Neuronal stem cell (in vitro differentiated cells): ENCODE data around the gene MAP3K7.

Experiments used
- DNase-seq: peaks from one replicate; pipeline ENCODE4 v3.0.0-alpha.2; 2013; ENCODE audit warnings: low spot score
- H2AFZ ChIP-seq: one replicate; pipeline ENCODE4 v1.6.1; 2013; ENCODE audit warnings: mild to moderate bottlenecking, low read length, inconsistent platforms
- H2AK5ac ChIP-seq: 2 replicates; pipeline ENCODE4 v1.6.1; 2013; ENCODE audit warnings: low read depth, mild to moderate bottlenecking, inconsistent platforms, low read length, moderate library complexity, mixed read lengths
- H2BK120ac ChIP-seq: 2 replicates; pipeline ENCODE4 v1.6.1; 2013; ENCODE audit warnings: low read depth, mild to moderate bottlenecking, inconsistent platforms, low read length, moderate library complexity, mixed read lengths
- H2BK12ac ChIP-seq: one replicate; pipeline ENCODE4 v1.6.1; 2013; ENCODE audit warnings: low read length, inconsistent platforms
- H2BK15ac ChIP-seq: 2 replicates; pipeline ENCODE4 v1.6.1; 2013; ENCODE audit warnings: mild to moderate bottlenecking, low read length, inconsistent platforms, mixed read lengths
- H2BK5ac ChIP-seq: one replicate; pipeline ENCODE4 v1.6.1; 2013; ENCODE audit warnings: inconsistent platforms, mild to moderate bottlenecking, low read length, moderate library complexity
- H3K14ac ChIP-seq: one replicate; pipeline ENCODE4 v1.6.1; 2013; ENCODE audit warnings: low read length, inconsistent platforms
- H3K18ac ChIP-seq: 2 replicates; pipeline ENCODE4 v1.6.1; 2013; ENCODE audit warnings: low read length, inconsistent platforms
- H3K23ac ChIP-seq: 2 replicates; pipeline ENCODE4 v1.6.1; 2013; ENCODE audit warnings: low read depth, mild to moderate bottlenecking, mixed read lengths, low read length, inconsistent platforms; ENCODE audit not compliant: poor library complexity
- H3K27ac ChIP-seq: replicated peaks from 3 replicates; pipeline ENCODE4 v1.5.1; 2013; ENCODE audit warnings: low read length, inconsistent platforms
- H3K27me3 ChIP-seq, 3 experiments: 2 replicates each; pipeline ENCODE4 v1.6.1; 2013; ENCODE audit warnings: low read length in 3 of 3, mild to moderate bottlenecking in 2 of 3, inconsistent platforms in 1 of 3, low read depth in 1 of 3, mixed read lengths in 1 of 3, moderate library complexity in 1 of 3; ENCODE audit not compliant: control insufficient read depth in 3 of 3, insufficient read depth in 3 of 3
- H3K36me3 ChIP-seq, 2 donors: replicated peaks in 1 of 2; 2 replicates each; pipeline ENCODE4 v1.6.1; 2013; ENCODE audit warnings: low read length in 2 of 2; ENCODE audit not compliant: control insufficient read depth in 2 of 2, insufficient read depth in 2 of 2
- H3K4ac ChIP-seq: 2 replicates; pipeline ENCODE4 v1.6.1; 2013; ENCODE audit warnings: inconsistent platforms, mild to moderate bottlenecking, low read length, moderate library complexity
- H3K4me1 ChIP-seq, 2 donors: 1 replicate in 1 of 2; 2 replicates in 1 of 2; pipeline ENCODE4 v1.6.1; 2013; ENCODE audit warnings: low read length in 2 of 2, low read depth in 1 of 2; ENCODE audit not compliant: control insufficient read depth in 2 of 2, insufficient read depth in 1 of 2
- H3K4me2 ChIP-seq: one replicate; pipeline ENCODE4 v1.6.1; 2013; ENCODE audit warnings: mild to moderate bottlenecking, low read length, inconsistent platforms; ENCODE audit not compliant: insufficient read depth, poor library complexity, severe bottlenecking
- H3K4me3 ChIP-seq, 2 donors: 2 replicates each; pipeline ENCODE4 v1.5.1; 2013; ENCODE audit warnings: low read length in 2 of 2, mild to moderate bottlenecking in 2 of 2, inconsistent platforms in 1 of 2, moderate library complexity in 1 of 2
- H3K79me1 ChIP-seq: one replicate; pipeline ENCODE4 v1.6.1; 2013; ENCODE audit warnings: low read depth, mild to moderate bottlenecking, inconsistent platforms, low read length, moderate library complexity
- H3K9ac ChIP-seq: one replicate; pipeline ENCODE4 v1.6.1; 2013; ENCODE audit warnings: mild to moderate bottlenecking, low read depth, low read length, inconsistent platforms; ENCODE audit not compliant: poor library complexity
- H3K9me3 ChIP-seq, 2 donors: replicated peaks in 1 of 2; 2 replicates each; pipeline versions ENCODE3 to v1.6.1; 2013; ENCODE audit warnings: low read length in 2 of 2, mild to moderate bottlenecking in 2 of 2, inconsistent platforms in 1 of 2, low read depth in 1 of 2, mixed read lengths in 1 of 2, moderate library complexity in 1 of 2; ENCODE audit not compliant: control insufficient read depth in 2 of 2, insufficient read depth in 1 of 2
- H4K8ac ChIP-seq: one replicate; pipeline ENCODE4 v1.6.1; 2013; ENCODE audit warnings: low read depth, mild to moderate bottlenecking, inconsistent platforms, low read length, moderate library complexity
- H4K91ac ChIP-seq: one replicate; pipeline ENCODE4 v1.6.1; 2013; ENCODE audit warnings: low read length, low read depth, mild to moderate bottlenecking, inconsistent platforms; ENCODE audit not compliant: poor library complexity
- WGBS, 2 donors: extraction: QIAGEN DNeasy Blood & Tissue Kit; methylation state at CpG; one replicate each; pipeline ENCODE4 v1.1.7; 2013; ENCODE audit warnings: missing lambda C conversion rate in 2 of 2, mixed read lengths in 1 of 2; ENCODE audit not compliant: insufficient read length in 2 of 2, insufficient replicate concordance in 1 of 2; ENCODE audit errors: extremely low coverage in 2 of 2; 5-methylcytosine and 5-hydroxymethylcytosine counted together

The MAP3K7 gene

DNA sequence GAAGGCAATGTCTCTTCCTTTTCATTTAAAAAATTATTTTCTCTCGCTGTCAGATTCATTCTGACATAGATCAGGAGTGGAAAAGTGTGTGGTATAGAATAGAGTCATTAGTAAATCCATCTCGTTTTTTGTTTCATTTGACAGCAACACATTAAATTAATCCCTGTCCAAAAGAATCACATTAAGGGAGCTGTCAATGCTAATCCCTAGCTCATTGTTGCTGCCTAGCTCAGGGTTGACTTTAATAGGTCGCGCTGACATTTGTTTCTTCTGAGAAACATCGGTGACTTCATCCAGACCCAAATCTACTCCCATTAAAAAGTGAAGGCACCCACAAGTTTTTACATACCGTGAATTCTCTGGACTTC, 25.4 kb upstream of the MAP3K7 start:
- Histone ChIP-seq H3K4me2 (peak overlapping the region; percentile 98), H2BK15ac (no peak overlapping the region), H3K18ac (no peak overlapping the region), H2BK12ac (no peak overlapping the region), H3K27ac (no peak overlapping the region), H3K79me1 (no peaks in the 10 kb centered on the region), H4K91ac (no peak overlapping the region), H3K4me3 (no peak overlapping the region), H3K36me3 (no peaks in the 10 kb centered on the region), H3K4ac (no peak overlapping the region), H3K27me3 (peaks cover 0 to 32% (median 19%) of the 10 kb centered on the region in 3 experiments), H4K8ac (no peak overlapping the region), H3K9ac (no peak overlapping the region), H3K9me3 (no peaks in the 10 kb centered on the region), H2BK120ac (no peak overlapping the region), H2BK5ac (no peak overlapping the region), H2AFZ (no peak overlapping the region), H2AK5ac (no peak overlapping the region), H3K23ac (no peak overlapping the region), H3K14ac (no peak overlapping the region), H3K4me1 (peaks cover 2 to 5% of the 10 kb centered on the region in 2 donors)
- peak; percentile 29 for DNase-seq
- WGBS, 2 donors, result no CpG with 5 or more reads among the region's 6 CpGs

DNA sequence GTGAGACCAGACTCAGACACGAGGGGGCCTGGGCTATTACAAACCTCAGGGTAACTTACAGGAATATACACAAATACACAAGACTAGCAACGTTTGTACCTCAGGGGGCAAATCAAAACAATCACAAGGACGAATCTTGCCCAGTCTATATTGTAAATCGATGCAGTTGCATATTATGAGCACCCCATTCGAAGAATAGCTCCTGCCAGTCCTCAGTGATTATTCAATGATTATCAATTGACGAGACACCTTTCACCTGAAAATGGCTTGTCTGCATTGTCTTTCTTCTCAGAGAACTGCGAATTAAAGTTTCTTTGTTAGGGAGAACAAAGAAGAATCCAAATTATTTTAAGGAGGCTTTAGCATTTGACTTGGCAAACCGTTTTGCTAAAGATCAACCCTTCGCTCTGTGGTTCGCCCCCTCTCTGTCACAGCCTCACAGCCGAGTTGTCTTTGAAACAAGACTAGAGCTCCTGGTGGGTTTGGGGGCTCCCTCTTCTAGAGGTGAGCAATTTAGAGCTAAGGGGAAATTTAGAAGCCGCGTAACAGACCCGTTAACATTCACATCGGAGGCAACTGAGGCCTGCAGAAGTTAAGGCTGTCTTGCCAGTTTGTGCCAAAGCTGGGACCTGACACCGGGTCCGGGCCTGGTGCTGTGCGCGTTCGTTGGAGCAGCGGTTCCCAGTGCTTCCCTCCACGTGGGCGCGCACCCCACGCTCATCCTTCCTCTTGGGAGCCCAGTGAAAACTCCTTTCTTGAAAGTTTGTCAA, 24.9 kb upstream of the MAP3K7 start:
- peak overlapping the region; percentile 93 for H3K4ac ChIP-seq
- no peak overlapping the region for H3K27ac ChIP-seq
- no peaks in the 10 kb centered on the region for H3K79me1 ChIP-seq
- H2BK5ac ChIP-seq, result no peak overlapping the region
- H3K27me3 ChIP-seq, result peaks cover 0 to 29% (median 19%) of the 10 kb centered on the region in 3 experiments
- H2BK120ac ChIP-seq, result no peak overlapping the region
- H2AFZ ChIP-seq, result peak overlapping the region; percentile 94
- peak overlapping the region; percentile 78 for H3K9ac ChIP-seq
- H3K14ac ChIP-seq, result peak overlapping the region; percentile 75
- no peaks in the 10 kb centered on the region for H3K9me3 ChIP-seq
- H2BK12ac ChIP-seq, result peak overlapping the region; percentile 25
- peak overlapping the region; percentile 98 for H3K4me2 ChIP-seq
- WGBS, 2 donors, result no CpG with 5 or more reads among the region's 25 CpGs
- peak overlapping the region; percentile 86 for H2BK15ac ChIP-seq
- no peak overlapping the region for H4K91ac ChIP-seq
- peak overlapping the region; percentile 93 for H3K18ac ChIP-seq
- H3K4me1 ChIP-seq, result peaks cover 2 to 5% of the 10 kb centered on the region in 2 donors
- H4K8ac ChIP-seq, result no peak overlapping the region
- H3K36me3 ChIP-seq, result no peaks in the 10 kb centered on the region
- H3K4me3 ChIP-seq, result peak overlapping the region; percentile 50 to 85
- peak; percentile 6 for DNase-seq
- no peak overlapping the region for H2AK5ac ChIP-seq
- peak overlapping the region; percentile 88 for H3K23ac ChIP-seq

DNA sequence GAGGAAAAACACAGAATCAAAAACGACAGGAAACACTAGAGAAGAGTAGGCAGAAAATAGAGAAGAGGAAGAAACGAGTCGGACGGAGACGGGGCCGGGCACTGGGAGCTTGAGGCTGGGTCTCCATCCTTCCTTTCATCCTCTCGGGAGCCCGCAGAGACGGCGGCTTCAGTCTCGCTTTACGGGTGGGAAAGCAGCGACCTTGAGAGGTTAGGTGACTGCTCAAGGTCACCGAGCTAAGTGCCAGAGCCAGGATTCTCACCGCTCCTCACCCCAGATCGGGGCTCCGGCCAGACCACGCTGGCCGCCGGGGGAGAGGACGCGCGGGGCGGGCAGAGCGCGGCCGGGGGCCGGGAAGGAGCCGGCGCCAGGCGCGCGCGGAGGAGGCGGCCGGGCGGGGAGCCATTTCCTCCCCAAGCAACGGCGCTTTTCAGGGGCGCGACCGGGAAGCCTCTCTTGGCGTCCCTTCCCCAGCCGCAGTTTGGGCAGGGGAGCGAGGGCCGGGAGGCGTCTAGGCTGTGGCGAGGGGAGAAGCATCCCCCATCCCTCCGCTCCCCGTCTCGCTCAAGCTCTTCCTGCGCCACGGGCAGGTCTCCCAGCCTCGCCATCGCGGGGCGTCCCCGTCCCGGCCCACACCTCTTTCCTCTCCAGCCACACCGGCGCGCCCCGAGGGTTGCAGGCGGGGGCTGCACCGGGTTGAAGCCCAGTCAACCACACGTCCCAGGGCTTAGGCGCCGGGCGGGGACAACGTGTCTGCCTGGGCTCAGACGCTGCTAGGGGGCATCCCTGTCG, 24.1 kb upstream of the MAP3K7 start:
- Histone ChIP-seq H3K4me3 (peak overlapping the region; percentile 50 to 85), H3K79me1 (no peaks in the 10 kb centered on the region), H3K9me3 (no peaks in the 10 kb centered on the region), H3K27ac (no peak overlapping the region), H3K23ac (peak overlapping the region; percentile 88), H2AK5ac (peak overlapping the region; percentile 41), H2BK12ac (peak overlapping the region; percentile 25), H3K18ac (peak overlapping the region; percentile 93), H4K91ac (no peak overlapping the region), H2BK15ac (peak overlapping the region; percentile 86), H2BK5ac (no peak overlapping the region), H3K4ac (peak overlapping the region; percentile 93), H3K27me3 (peaks cover 0 to 25% (median 19%) of the 10 kb centered on the region in 3 experiments), H3K36me3 (no peaks in the 10 kb centered on the region), H3K9ac (peak overlapping the region; percentile 78), H2AFZ (peak overlapping the region; percentile 94), H4K8ac (no peak overlapping the region), H3K4me1 (peaks cover 2 to 5% of the 10 kb centered on the region in 2 donors), H2BK120ac (no peak overlapping the region), H3K14ac (peak overlapping the region; percentile 75), H3K4me2 (peak overlapping the region; percentile 98)
- no CpG with 5 or more reads among the region's 72 CpGs for WGBS, 2 donors
- peak; percentile 46 for DNase-seq

DNA sequence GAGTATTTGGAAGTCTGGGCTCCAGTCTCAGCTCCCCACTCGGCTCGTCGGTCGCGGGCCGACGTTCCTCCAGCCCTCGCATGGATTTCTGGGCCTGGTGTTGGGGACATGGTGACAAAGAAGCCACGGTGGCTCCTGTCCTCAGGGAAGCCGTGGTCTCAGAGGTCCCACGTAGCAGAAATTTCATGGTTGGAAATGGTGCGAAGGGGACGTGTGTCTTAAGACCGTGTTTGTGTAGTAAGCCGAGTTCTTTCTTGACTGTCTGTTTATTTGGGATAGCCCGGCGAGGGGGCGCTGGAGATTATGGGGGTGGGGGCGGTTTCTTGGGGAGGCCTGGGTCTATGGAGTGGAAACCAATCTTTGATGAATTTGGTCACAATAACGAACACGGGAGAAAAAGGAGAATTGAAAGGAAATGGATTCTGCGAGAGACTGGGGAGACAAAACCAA, 23.5 kb upstream of the MAP3K7 start:
- peak overlapping the region; percentile 5 for H3K9ac ChIP-seq
- no peak overlapping the region for H2BK120ac ChIP-seq
- H3K4me1 ChIP-seq, result peaks cover 2 to 5% of the 10 kb centered on the region in 2 donors
- H3K14ac ChIP-seq, result no peak overlapping the region
- no peaks in the 10 kb centered on the region for H3K36me3 ChIP-seq
- no CpG with 5 or more reads among the region's 22 CpGs for WGBS, 2 donors
- H3K4me2 ChIP-seq, result peak overlapping the region; percentile 98
- no peak overlapping the region for H3K18ac ChIP-seq
- H2AK5ac ChIP-seq, result no peak overlapping the region
- no peak overlapping the region for H2BK15ac ChIP-seq
- H3K27me3 ChIP-seq, result peaks cover 0 to 25% (median 19%) of the 10 kb centered on the region in 3 experiments
- no peaks in the 10 kb centered on the region for H3K9me3 ChIP-seq
- no peak overlapping the region for H2BK5ac ChIP-seq
- DNase-seq, result peak; percentile 23
- peak overlapping the region; percentile 50 to 72 for H3K4me3 ChIP-seq
- no peak overlapping the region for H3K27ac ChIP-seq
- H3K23ac ChIP-seq, result no peak overlapping the region
- peak overlapping the region; percentile 94 for H2AFZ ChIP-seq
- no peaks in the 10 kb centered on the region for H3K79me1 ChIP-seq
- no peak overlapping the region for H3K4ac ChIP-seq
- no peak overlapping the region for H4K8ac ChIP-seq
- no peak overlapping the region for H2BK12ac ChIP-seq
- H4K91ac ChIP-seq, result no peak overlapping the region
